NCI-H510A (cell line): ENCODE data around the gene SPR.
A peak's percentile ranks its signal among the peaks of the same experiment; 100 is the strongest.

Experiments used
- DNase-seq: peaks from one replicate; lab custom pipeline; 2025; lab: John Stamatoyannopoulos, UW

SPR gene

DNA sequence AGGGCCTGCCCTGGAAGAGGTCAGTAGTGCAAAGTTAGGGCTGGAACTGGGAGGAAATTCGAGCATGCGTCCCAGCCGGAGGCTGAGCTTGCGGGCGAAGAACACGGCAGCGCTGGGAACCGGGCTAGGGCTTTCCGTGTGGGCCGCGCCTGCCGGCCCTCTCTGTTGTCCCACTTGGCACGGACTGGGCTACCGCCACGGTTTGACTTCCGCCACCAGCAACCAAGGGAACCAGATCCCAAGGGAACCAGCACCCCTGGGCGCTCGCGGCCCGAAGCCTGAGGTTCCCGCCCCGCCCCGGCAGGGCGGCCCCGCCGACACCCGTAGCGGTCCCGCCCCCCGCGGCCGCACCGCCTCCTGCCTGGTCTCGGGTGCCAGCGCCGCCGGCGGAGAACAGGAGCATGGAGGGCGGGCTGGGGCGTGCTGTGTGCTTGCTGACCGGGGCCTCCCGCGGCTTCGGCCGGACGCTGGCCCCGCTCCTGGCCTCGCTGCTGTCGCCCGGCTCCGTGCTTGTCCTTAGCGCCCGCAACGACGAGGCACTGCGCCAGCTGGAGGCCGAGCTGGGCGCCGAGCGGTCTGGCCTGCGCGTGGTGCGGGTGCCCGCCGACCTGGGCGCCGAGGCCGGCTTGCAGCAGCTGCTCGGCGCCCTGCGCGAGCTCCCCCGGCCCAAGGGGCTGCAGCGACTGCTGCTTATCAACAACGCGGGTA lies at the start of gene SPR:
Gene SPR (plus strand): TSS at position 377 of the 708 bp plus-strand sequence. CDS start 25 bp downstream, at position 402.
- DNase-seq = peak; percentile 86

DNA sequence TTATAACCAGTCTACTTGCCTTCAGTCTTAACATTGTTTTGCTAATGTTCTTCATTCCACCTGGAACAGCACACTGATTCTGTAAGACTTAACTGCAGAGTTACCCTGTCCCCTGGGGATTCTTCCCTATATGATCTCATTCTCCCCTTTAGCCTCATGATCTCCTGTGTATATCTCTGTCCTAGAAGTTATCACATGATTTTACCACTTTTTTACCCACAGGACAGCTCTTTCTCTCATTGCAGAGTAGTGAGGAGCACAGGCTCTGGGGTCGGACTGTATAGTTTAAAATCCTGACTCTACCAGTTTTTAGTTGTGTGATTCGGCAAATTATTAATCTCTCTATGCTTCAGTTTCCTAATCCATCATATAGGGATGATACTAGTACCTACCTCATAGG lies 47.1 kb upstream of the SPR start:
- no peak for DNase-seq

DNA sequence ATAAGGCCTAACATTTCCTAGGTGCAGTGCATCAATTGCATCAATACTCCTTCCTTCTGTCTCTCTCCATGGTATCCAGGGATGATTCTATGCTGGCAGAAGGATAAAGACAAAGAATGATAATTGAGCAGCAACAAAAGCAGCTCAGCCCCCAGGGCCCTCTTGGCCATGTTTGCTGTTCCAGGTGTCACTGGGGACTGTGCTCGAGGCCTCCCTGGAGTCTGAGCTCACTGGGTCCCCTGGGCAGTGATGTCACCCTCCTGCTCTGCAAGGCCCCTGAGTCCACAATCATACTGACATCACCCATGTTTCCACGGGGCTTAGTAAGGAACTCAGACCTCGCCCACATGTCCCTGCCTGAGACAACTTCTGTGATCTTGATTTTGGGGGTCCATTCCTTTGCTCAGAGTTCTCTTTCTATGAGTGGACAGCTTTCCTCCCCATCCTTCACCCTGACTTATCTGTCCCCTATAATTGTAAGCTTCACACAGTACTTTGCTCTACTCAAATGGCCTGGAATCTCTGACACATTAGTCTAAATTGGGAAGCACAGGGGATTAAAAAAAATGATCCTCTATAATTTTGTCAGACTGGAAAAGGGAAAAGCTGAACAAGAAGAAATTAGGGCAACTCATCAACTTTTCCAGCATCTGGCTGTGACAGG lies 45.6 kb upstream of the SPR start:
- DNase-seq = no peak

DNA sequence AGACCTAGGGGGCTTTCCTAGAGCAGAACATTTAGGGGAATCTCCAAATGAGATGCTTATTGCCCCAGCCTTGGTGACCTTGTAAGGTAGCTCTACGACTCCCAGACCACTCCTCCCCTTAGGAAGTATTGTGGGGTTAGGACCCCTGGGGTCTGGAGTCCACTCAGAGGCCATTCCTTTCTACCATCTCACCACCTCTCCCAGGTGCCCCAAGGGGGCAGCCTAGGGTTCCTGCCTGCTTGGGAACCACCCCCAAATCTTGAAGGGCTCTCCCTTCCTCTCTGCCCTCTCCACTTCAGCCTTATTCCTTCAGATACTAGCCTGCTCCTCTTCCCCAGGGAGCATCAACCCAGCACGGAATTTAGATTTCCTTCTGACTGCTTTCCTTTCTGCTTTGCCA lies 43.9 kb upstream of the SPR start:
- DNase-seq = no peak

DNA sequence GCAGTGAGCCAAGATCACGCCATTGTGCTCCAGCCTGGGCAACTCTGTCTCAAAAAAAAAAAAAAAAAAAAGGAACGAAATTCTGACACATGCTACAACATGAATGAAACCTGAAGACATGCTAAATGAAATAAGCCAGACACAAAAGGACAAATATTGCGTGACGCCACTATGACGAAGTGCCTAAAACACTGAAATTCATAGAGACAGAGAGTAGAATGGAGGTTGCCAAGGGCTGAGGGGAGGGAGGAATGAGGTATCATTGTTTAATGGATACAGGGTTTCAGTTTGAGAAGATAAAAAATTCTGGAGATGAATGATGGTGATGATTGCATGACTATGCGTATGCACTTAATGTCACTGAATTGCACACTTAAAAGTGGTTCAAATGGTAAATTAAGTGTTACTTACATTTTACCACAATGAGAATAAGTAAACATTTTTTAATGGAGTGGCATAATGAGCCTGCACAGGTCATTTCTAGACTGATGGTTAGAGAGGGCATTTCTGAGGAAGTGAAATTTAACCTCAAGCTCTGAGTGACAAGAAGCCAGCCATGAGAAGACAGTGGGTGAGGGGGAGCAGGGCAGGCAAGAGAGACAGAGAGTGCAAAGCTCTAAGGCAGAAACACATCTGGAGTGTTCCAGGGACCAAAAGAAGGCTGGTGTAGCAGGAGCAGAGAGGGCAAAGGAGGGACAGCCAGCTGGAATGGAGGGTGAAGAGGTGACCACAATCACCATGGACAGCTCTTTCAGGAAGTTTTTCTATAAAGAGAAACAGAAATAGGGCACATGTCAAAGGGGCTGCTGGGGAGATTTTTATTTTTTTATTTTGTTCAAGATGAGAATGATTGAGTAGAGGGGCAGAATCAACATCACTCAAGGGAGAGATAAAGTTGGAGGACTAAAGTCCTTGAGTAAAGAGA lies 40.8 kb upstream of the SPR start:
- no peak for DNase-seq

- no peak for DNase-seq
Observed at GRCh38 chr2:72847534-72848315, 39.5 kb upstream of the SPR start.

DNA sequence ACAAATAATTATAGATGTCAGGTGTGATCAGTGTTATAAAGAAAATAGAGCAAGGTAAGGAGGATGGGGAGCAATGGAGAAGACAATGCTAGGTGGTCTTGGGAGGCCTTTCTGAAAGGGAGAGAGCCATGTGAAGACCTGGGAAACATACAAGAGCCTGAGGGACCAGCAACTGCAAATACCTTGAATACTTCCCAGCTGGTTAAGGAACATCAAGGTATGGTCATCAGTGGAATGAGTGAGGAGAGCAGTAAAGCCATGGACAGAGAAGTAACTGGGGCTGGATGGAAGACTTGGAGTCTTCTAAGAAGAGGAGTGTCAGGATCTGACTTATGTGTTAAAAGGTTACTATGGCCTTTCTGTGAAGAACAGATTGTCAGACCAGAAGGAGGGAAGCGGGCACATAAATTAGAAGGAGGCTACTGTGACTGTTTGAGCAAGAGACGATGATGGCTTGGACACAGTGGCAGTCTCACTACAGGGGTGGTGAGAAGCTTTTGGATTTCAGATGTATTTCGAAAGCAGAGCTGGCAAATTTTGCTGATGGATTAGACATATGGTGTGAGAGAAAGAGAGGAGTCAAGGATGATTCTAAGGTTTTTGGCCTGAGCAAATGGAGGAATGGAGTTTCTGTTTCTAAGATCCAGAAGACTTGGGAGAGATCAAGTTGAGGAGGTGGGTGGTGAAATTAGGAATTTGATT lies 38.6 kb upstream of the SPR start:
- DNase-seq = no peak

DNA sequence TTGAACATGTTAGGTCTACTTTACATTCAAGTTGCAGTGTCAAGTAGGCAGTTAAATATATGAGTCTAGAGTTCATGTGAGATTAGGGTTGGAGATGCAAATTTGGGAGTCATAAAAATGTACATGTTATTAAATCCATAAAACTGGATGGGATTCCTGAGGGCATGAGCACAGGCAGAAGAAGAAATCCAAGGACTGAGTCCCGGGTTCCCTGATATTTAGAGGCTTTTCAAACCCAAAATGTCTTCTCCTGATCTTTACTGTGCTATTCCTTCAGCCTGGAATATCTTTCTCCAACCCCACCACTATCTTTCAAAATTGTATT lies 38.1 kb upstream of the SPR start:
- DNase-seq = no peak

GRCh38 chr2:72851333-72851732 lies 35.9 kb upstream of the SPR start:
- DNase-seq = no peak

GRCh38 chr2:72859831-72860262 lies 27.4 kb upstream of the SPR start:
- peak; percentile 68 for DNase-seq

GRCh38 chr2:72862239-72862988 lies 24.8 kb upstream of the SPR start:
- peak; percentile 81 for DNase-seq

GRCh38 chr2:72863046-72863445 lies 24.2 kb upstream of the SPR start:
- peak; percentile 22 for DNase-seq

DNA sequence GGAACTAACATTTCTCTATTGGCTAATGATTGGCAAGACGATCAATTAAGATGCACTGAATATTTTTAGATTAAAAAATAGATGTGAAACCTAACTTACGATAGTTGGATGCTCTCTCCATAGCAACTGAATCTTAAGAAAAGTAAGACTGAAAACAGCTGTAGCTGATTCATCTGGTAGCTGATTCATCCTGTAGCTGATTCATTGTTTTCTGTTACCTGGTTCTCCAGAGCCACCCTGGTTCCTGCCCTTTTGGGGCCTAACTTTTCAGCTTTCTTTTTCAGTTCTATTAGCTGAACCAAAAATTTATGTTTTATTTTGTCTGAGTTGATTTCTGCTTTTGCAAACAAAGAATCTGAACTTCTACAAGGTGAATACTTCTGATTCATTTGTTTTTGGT lies 22.7 kb upstream of the SPR start:
- DNase-seq = no peak

DNA sequence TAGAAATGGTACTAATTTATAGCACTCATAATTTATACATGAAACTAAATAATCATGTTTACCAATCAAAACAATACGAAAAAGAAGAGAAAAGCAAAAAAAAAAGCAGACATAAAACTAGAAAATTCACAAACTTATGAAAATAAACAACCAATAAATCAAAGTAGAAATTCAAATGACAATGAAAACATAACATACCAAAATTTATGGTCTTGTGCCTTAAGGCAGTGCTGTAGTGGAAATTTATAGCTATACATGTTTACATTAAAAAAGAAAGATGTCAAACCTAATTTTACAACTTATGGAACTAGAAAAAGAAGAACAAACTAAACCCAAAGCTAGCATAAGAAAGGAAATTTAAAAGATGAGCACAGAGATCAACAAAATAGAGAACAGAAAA lies 16.1 kb upstream of the SPR start:
- DNase-seq = no peak

DNA sequence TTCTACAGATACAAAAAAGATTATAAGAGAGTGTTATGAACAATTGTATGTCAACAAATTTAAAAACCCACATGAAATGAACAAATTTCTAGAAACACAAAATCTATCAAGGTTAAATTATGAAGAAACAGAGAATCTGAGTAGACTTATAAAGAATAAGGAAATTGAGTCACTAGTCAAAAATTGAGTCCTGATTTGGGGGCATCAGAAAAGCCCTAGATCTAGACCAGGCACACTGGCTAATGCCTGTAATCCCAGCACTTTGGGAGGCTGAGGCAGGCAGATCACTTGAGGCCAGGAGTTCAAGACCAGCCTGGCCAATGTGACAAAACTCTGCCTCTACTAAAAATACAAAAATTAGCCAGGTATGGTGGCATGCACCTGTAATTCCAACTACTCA lies 15.3 kb upstream of the SPR start:
- no peak for DNase-seq

GRCh38 chr2:72883356-72883962 lies 3.7 kb upstream of the SPR start:
- DNase-seq = no peak

- DNase-seq = no peak
Observed at GRCh38 chr2:72886505-72887031, 640 bp upstream of the SPR start.

DNA sequence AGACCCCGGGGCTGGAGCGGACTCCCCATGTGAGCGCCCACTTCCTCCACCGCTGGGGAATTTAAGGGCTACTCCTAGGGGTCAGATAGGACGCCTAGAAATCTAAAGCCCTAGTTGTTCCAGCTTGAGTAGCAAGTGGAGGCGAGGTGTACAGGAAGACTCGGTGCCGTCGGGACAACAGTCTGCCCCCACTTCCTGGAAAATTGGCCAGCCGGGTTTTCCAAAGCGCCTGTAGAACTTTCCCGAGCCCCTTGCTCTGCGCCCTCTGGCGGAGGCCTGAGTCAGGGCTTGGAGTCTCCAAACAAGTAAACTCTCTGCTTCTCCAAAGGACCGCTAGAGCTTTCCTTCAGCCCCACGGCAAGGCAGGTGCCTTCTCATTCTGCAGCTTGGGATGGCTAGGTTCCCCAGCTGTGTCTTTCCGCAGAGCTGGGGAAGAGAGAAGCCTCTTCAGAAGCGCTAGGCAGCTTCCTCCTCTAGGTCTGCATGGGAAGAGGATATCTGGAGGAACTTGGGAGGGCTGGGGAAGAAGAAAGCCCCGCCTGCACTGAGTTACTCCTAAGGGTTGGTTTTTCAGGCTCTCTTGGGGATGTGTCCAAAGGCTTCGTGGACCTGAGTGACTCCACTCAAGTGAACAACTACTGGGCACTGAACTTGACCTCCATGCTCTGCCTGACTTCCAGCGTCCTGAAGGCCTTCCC lies 681 bp downstream of the SPR start:
- DNase-seq = peak; percentile 81

GRCh38 chr2:72888438-72889202 lies 1.4 kb downstream of the SPR start:
- DNase-seq = no peak
